HL-60 (cell line): ENCODE data around the gene KDM4C.

Source experiments
- CTCF ChIP-seq: IDR thresholded peaks from one replicate; pipeline ENCODE4 v1.5.1; 2011; ENCODE audit warnings: low read length, control low read depth, inconsistent platforms; ENCODE audit not compliant: insufficient read depth
- POLR2AphosphoS5 ChIP-seq: IDR thresholded peaks from 2 replicates; pipeline ENCODE4 v1.6.1; 2012; ENCODE audit warnings: low read depth

GRCh38 chr9:6802926-6803325 is 45.2 kb downstream of the KDM4C start:
- TF ChIP-seq CTCF (no peak), POLR2AphosphoS5 (no peak)
